Choroid plexus epithelial cell (primary cell): ENCODE data around the gene MYL3.

Experiments used
- DNase-seq: peaks from one replicate; pipeline ENCODE4 v3.0.0-alpha.2; 2010; ENCODE audit warnings: low read depth
- H3K4me3 ChIP-seq: 2 replicates; pipeline ENCODE4 v1.5.1; 2011; ENCODE audit warnings: low read depth, mild to moderate bottlenecking, control low read depth, low read length, moderate library complexity
- TF ChIP-seq, protein P1 (sequence below): conservative IDR thresholded peaks from 2 replicates; pipeline ENCODE4 v1.5.1; 2011; ENCODE audit warnings: low read depth, mild to moderate bottlenecking, control low read depth, inconsistent platforms, low read length, moderate library complexity

Gene MYL3

DNA sequence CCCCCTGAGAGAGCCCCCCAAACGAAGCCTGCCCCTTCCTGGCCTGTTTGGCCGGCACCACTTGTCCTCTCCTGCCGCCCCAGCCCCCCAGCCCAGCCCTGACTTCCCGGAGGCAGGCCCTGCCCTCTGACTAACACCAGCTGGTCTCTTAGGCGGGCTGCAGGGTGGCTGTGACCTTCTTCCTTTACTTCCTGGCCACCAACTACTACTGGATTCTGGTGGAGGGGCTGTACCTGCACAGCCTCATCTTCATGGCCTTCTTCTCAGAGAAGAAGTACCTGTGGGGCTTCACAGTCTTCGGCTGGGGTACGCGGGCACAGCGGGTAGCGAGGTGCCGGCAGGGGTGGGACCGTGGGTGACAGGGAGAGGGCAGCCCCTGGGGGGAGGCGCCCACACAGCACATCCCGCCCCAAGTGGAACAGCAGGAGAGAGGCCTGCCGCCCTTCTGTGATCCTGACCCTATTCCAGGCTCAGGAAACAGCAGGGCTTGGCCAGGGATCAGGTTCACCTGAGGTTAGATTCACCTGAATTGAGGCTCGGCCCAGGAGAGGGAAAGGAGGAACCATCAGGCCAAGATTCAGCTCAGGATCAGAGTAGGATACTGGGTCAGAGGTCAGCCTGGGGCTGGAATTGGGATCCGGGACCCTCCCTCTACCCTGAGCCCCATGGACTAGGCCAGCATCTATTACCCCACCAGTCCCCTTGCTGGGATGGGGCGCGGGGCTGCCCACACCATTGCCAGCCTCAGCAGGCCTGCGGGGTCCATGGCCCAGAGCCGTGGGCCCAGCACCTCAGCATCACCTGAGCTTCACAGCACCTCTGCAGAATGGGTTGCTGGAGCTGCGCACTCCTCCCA, 36.1 kb upstream of the MYL3 start:
- TF ChIP-seq, protein P1, sequence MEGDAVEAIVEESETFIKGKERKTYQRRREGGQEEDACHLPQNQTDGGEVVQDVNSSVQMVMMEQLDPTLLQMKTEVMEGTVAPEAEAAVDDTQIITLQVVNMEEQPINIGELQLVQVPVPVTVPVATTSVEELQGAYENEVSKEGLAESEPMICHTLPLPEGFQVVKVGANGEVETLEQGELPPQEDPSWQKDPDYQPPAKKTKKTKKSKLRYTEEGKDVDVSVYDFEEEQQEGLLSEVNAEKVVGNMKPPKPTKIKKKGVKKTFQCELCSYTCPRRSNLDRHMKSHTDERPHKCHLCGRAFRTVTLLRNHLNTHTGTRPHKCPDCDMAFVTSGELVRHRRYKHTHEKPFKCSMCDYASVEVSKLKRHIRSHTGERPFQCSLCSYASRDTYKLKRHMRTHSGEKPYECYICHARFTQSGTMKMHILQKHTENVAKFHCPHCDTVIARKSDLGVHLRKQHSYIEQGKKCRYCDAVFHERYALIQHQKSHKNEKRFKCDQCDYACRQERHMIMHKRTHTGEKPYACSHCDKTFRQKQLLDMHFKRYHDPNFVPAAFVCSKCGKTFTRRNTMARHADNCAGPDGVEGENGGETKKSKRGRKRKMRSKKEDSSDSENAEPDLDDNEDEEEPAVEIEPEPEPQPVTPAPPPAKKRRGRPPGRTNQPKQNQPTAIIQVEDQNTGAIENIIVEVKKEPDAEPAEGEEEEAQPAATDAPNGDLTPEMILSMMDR: no peak
- no peak overlapping the region for H3K4me3 ChIP-seq
- no peak for DNase-seq

DNA sequence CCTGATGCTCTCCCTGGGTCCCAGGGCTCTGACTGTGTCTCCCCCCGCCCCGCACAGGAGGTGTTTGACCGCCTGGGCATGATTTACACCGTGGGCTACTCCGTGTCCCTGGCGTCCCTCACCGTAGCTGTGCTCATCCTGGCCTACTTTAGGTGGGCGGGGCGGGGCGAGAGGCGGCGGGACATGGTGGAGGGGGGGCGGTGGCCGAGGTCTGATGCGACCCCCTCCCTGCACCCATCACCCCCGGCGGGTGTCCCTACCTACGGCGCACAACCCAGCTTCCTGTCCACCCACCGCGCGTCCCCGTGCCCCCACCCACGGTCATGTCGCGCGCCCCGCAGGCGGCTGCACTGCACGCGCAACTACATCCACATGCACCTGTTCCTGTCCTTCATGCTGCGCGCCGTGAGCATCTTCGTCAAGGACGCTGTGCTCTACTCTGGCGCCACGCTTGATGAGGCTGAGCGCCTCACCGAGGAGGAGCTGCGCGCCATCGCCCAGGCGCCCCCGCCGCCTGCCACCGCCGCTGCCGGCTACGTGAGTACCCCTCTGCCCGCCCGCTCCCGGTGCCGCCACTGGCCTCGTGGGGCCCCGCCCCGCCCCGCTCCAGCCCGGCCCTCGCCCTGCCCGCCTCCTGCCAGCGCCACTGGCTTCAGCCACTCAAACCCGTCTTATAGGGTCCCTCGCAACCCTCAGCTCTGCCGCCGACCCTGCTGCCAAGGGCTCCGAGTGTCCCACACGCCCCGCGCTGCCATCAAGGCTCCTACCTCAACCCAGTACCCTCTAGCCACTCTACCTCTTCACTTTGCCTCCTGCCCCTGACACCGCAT, 35.3 kb upstream of the MYL3 start:
- no peak overlapping the region for H3K4me3 ChIP-seq
- DNase-seq: no peak
- TF ChIP-seq, protein P1: no peak

DNA sequence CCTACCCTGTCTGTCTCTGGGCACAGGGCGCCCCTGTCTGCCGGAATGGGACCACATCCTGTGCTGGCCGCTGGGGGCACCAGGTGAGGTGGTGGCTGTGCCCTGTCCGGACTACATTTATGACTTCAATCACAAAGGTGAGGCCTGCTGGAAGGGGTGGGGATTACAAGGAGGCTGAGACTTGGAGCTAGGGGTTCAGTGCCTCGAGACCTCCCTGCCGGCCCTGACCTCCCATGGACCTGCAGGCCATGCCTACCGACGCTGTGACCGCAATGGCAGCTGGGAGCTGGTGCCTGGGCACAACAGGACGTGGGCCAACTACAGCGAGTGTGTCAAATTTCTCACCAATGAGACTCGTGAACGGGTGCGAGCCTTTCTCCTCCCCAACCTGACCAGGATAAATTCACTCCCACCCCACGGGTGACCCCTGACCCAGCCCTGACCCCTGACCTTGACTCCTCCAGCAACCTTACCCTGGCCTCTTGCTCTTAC, 34.6 kb upstream of the MYL3 start:
- TF ChIP-seq, protein P1: no peak
- no peak for DNase-seq
- H3K4me3 ChIP-seq: no peak overlapping the region

DNA sequence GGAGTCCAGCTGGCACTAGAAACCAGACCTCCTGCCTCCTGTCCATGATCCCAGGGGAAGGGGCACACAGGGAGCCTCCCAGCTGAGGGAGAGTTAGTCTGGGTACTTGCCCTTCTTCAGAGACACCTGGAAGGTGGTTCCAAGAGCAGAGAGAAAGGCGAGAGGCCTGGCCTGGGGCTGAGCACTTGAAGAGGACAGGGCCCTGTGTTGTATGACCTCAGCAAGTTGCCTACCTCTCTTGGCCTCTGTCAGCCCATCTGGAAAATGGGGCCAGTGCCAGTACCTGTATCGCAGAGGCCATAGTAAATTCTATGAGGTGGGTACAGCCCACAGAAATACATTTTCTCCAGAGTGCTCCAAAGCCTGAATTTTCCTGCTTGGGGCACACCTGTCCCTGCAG, 33.8 kb upstream of the MYL3 start:
- no peak overlapping the region for H3K4me3 ChIP-seq
- no peak for DNase-seq
- TF ChIP-seq, protein P1: no peak

DNA sequence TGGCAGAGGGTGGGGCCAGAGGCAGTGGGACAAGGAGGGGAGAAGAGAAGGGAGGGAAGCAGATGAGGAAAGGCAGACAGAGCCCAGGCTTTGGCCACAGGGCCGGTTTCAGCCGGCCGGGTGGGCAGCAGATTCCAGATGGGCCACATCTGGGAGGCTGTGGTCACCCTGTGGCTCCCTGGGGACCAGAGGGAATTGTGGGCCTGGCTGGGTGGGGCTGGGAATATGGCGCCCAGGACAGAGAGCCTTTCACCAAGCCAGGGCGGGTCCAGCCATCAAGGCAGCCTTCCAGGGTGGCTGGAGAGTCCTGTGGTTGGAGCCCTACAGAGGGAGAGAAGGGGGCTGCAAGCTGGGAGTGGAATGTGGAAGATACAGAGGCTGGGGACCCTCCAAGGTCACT, 33.1 kb upstream of the MYL3 start:
- TF ChIP-seq, protein P1: no peak
- H3K4me3 ChIP-seq: no peak overlapping the region
- DNase-seq: no peak

DNA sequence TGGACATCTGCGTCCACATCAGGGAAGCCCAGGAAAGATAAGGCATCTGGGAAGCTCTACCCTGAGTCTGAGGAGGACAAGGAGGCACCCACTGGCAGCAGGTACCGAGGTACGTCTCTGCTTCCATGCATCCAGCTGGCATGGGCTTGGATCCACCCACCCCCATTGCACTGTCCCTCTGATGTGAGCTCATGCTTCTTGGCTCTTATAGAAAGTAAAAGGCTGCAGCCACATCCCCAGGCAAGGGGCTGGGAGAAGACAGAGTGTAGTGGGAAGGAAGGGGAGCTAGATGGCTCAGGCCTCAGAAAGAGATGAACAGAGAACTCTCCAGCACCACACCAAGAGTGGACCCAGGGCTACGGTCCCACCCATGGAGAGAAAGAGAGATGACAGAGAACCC, 32.5 kb upstream of the MYL3 start:
- TF ChIP-seq, protein P1: no peak
- no peak overlapping the region for H3K4me3 ChIP-seq
- no peak for DNase-seq
